GM21619 (cell line): ENCODE data around the gene TENT5C.

Experiments
- ATAC-seq: cut with Tn5 transposase; IDR thresholded peaks from one replicate; pipeline ENCODE4 v1.9.1; 2021; ENCODE audit not compliant: unreplicated experiment

The TENT5C gene

DNA sequence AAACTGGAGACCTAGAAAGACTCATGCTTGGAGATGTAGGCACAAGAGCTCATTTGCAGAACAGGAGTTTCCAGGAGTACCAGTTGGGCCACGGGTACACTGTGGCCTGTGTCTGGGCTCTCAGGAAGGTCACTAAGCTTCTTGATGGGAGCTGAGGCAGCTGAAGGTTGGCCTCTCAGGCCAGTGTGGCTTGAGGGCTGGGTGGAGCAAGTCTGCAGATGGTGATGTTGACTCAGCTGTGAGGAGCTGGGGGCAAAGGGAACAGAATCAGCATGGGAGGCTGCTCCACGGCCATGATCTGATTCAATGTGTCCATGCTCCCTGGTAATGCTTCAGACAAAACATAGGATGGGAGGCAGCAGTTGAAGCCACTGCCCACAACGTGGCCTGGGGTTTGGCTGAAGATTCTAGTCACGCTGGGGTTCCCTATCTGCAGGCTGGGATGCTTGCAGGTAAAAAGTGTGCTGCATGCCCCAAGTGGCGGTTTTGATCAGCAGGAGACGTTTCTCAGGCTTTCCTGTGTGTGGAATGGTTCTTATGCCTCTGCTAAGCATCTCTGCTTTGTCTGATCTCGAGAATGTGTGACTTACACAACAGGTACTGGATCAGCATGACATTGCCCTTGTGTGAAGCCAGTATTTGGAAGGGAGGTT, 15.4 kb upstream of the TENT5C start:
- ATAC-seq: no peak

DNA sequence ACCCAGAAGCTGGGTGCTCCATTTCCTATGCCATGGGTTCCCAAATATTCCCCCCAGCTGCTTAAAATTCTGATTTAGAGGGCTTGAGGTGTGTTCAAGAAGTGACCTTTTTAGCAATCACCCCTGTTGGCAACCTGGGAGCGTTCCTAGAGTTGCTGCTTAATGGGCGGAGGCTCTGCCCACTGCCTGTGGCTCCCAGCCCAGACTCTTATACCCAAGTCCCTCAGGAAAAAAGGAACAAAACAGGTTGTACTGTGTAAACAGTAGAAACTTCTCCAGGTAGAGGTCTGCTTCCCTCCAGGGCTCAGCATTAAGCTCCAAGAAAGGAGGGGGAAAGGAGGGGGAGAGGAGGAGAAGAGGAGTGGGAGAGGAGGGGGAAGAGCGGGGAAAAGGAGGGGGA, 14.6 kb upstream of the TENT5C start:
- no peak for ATAC-seq

DNA sequence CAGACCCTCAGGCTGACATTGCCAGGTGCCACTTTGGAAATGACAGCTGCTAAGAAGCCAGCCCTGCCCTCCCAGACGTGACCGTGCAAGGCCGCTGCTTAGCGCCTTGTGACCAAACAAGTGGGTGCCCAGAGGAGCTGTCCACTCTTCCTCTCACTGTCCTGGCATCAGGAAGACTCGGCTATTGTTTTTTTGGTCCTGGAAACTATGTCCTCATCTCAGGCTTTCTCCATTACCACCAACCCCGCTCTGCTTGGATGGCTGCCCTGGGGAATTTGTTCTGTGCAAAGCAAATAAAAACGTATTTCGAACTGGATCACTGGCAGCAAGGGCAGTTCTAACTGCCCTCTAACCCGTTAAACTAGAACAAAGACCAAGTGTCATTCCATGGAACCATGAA, 13.7 kb upstream of the TENT5C start:
- no peak for ATAC-seq

DNA sequence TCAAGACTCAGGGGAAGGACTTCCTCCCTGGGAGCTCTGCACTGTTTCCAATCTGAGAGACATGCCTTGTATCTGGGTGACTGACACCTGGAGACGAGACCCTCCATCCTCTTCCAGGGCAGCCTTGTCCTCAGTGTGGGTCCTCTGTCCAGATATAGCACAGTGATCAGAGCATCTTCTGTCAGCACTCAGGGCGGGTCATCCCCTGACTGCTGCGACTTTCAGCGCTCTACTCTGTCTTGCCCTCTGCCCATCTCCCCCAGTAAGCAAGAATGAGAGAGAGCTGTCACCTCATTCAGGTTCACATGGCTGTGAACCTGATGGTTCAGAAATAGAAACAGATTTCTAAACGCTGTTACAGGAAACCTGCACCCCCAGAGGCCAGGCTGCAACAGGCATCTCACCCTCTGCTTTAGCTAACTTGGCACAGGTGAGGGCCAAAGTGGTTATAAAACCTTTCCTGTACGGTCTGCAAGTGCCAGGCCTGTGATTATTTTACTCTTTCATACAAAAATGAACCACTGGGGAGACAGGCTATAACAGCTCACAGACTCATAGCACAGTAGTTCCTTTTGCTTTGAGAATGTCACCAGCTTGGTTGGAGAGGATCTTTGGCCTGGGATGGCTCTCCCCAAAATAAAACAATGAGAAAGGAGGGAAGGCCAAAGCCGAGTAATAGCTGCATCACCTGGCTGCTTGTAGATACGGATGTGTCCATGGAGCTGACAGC, 11.4 kb upstream of the TENT5C start:
- no peak for ATAC-seq

DNA sequence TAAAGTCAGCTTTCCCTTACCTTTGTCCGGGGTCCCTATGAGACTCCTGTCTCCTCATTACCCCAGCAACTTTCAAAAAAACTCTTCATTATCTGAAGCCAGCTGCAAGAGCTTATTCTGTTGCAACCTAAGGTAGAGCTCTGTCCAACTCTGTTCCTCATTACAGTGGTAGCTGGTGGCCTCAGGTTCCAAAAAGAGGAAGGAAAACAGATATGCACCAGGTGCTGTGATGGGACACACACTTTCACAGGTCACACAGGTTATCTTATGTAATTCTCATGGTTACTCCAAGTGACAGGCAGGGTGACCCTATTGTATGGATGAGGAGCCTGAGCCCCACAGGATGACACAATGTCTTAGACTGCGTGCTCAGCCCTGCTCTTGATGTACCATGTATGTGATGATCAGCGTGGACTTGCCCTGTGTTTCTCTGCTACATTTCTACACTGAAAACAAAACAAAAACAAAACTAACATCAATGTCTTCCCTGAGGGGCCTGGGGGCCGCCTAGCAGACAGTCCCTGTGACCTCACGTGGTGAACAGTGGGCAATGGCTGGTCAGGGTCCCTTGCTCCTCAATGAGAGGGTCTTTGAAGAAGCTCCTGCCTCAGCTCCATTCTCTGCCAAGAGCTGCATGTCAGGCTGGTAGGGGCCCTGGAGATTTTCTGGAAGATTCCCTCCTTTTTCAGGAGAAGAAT, 9.7 kb upstream of the TENT5C start:
- no peak for ATAC-seq

DNA sequence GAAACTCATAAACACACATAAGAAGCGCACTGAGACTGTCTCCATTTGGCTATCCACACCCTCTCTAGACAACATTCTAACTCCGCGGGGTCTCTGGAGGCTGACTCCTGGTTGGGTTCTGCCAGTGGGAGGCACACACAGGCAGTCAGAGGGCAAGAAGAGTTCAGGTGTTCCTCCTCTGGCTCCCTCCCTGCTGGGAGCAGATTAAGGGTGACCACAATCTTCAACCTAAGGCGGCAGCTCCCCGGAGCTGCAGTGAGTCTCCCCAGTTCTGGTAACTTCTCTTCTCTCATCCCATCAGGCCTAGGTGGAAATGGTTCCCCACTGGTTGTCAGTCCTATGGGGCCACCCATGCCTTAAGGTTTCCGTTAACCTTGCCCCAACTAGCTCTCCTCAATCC, 7.4 kb upstream of the TENT5C start:
- no peak for ATAC-seq

DNA sequence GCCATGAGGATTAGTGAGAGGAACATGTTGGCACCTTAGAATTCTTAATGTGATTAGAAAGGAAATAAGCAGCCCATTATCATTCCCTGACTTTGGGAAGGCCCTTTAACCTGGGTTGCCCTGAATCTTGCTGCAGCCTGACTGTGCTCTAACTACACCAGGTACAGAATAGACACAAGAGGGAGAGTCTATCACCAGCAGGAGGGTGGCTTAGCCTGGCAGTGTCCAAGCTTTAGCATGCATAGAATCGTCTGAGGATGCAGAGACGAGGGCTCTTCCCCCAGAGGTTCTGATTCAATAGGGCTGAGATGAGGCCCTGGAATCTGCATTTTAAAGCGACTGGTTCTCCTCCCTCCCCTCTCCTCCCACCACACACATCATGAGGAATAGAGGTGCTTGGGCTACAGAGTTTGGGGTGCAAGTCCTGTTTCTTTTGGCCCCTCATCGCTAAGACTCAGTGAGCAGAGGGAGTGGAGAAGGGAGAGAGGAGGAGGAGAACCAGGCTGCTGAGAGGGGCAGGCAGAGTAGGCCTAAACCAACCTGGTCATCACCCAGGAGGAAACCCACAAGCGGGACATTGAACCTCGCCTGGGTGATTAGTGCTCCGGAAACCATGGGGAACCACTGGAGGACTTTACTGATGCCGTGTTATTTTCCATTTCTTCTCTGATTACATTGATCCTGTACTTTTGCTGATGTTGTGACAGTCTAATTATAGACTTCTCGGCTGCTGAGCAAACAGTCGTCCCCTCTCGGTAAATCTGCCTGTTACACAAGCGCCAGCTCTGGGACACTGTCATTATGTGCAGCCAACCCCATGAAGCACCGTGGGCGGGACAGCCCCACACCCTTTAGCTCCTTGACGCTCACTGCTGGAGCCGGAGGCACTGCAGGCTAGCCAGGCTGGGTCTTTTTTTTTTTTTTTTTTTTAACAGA, 6.3 kb upstream of the TENT5C start:
- ATAC-seq: no peak

DNA sequence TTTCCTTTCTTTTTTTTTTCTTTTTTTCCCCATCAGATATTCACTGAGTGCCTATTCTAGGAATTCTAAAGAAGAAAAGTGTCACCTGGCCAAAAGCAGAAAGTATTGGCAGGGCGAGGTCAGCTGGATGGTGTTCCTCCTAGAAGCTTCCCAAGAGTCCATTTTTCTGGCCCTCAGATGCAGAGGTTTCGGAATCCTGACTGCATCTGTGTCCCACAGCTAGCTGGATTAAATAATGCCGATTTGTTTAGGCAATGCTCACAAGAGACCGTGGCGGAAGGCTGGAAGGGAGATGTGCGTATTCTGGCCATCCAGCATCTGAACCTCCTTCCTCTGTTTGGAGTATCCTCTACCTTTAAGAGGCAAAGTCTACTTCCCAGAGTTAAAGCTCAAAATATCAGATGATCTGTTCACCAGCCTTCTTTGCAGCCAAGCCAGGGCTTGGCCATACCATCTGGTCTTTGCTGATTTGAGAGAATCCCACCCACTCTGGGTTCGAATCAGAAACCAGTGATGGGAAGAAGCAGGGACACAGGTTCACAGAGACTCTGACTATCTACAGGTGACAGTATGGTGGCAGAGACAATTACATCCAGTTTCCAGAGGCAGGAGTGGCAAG, 5.4 kb upstream of the TENT5C start:
- no peak for ATAC-seq

DNA sequence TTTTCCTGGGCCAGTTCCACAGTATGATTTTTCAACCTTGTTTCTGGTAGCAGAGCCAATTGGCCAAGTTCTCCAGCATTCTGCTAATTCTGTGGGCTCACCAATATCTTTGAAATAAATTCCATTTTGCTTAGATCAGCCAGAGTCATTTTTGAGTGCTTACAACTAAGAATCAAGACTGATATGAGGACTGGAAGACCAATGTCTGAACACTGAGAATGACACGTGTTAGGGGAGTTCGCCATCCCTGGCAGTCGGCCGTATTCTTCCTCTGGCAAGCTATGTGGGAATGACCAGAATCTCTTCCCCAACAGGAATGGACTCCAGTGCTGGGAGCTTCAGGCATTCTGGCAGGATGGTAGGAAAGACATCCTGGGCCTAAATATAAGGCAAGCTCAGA, 4.9 kb upstream of the TENT5C start:
- ATAC-seq: no peak

DNA sequence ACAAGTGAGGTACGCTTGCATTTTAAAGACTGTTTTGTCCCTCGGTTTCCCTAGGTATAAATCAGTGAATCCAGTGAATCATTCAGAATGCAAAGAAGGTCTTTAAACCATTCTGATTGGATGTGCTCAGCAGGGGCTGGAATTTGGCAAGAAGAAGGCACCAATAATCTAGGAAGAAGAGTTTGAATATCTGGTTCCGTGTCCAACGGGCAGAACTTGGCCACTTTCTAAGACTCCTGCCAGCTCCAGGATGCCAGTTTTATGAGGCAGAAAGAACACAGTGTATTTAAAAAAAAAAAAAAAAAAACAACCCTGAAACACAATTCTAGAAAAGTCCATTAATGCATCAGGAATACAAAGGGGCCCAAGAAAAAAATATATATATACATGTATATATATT, 3.0 kb upstream of the TENT5C start:
- no peak for ATAC-seq

DNA sequence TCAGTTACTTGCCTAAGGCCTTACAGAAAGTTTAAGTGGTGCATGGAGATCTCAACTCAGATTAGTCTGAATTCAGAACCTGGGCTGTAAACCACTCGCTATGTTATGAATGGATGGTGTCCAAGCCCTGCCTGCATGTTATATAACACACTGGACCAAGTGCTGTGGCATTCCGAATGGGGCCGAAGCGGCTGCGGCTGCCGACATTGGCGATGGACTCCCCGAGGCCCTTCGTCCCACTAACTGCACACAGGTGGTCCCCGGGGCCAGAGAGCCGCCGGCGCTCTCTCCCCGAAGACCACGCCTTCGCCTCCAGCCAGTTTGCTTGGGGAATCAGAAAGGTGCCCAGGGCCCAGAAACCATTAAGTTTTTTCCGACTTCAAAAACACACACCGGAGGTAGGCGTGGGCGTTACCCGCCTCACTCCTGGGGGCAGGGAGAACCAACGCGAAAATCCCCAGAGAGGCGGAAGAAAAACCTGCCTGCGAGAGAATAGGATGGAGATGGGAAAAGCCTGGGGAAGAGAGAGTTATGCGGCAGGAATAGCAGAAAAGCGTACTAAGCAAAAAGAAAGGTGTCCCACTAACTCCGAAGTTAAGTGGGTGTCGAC, 579 bp upstream of the TENT5C start:
- ATAC-seq: peak; percentile 23

DNA sequence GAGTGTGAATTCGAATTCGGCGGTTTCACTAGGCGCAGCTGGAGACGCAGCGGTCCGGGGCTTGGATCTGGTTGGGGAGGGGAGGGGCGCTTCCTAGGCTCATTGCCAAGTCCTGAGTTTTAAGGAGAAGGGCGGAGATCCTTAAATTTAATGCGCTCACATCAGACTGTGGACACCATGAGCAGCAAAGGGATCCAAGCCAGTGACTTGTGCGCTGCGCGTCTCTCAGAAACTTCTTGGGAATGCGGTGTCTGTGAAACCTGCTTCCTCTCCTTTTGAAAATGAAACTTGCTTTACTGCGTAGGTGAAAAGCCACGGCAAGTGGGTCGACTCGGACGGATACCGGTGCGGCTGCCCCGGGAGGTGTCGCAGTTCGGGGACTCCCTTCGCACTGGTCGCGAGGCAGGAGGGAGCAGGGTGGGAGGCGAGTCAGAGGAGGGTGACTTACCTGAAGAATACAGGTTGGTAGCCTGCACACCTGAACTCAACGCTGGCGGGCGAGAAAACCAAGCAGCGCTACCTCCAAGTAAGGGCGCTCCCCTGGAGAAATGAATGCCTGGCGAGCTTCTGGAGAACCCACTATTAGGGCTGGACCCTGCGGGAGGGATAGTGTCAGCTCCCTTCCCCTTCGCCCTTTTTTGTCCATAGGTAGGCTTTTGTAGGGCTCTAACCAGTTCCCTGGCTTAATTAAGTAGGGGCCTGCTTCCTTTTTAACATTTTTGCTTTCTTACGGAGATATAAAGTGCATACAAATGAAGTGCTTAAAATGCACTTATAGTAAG, 992 bp downstream of the TENT5C start:
- no peak for ATAC-seq

DNA sequence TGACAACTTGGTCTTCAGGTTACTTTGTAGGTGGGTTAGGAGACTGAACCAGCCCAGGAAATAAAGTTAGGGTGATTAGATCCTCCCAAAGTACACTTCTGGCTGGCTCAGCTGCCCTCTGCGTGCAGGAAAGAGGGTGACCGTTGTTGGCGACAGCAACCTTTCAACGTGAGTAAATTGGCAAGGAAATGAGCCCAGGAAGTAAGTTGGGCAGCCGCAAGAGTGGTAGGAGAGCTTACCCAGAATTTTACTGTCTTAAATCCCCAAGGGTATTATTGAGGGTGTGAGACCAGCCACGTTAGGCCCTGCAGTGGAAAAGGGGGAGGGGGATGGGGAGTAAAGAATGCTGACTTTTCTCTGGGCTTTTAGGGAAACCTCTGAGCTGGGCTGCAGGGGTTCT, 1.6 kb downstream of the TENT5C start:
- ATAC-seq: no peak

DNA sequence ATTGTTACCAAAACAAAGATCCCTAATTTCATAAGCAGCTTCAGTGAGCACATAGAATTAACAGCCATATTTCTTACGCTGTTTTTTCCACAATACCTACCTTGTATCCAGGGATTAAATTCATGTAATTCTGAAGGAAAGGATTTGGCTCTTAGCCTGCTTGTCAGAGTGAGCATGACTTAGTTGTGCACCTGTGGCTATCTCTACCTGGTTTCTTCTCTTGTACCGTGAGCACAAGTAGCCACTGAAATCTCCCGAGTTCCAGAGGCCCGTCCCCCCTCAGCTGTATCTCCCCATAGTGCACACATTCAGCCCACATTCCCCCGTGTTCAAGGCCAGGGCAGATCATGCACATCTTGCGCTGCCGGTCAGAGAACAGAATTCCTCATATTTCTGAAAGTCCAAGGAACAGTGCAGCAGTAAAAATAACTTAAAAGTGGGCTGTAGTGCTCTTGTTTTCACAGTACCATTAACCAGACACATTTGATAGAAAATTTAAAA, 2.3 kb downstream of the TENT5C start:
- ATAC-seq: no peak

DNA sequence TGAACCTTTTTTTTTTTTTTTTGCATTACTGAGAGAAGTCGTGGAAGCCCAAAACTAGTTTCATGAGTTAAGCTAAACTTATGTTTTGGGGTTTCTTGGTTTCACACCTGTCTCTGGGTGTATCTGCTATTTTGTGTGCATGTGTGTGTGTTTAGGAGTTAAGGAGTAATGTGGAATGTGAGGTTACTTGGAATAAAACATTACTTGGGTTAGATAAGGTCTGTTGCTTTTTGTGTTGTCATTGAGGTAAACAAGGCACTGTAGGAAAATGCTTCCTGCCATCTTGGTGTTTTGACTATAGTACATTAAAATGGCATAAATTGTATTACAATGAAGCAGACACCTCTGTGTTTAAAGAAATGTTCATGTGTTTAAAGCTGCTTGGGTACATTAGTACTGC, 2.9 kb downstream of the TENT5C start:
- ATAC-seq: no peak

DNA sequence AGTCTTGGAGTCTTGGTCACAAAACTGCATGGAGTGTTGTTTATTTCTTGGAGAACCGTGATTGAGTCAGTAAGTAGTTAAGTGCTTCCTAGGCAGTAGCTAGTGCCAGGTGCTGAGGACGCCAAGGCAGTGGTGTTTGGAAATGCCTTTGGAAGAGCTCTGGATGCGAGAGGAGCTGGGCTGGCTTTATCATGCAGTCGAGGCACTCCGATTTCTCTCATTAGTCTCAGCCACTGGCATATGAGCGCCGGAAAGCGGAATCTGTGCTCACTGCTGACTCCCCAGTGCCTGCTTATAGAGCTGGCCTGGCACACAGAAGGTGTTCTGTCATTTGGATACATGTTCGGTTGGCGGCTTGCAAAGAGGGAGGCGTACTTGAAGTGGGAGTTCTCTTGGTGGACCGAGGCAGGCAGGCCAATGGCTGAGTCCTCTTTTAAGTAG, 3.6 kb downstream of the TENT5C start:
- ATAC-seq: no peak

DNA sequence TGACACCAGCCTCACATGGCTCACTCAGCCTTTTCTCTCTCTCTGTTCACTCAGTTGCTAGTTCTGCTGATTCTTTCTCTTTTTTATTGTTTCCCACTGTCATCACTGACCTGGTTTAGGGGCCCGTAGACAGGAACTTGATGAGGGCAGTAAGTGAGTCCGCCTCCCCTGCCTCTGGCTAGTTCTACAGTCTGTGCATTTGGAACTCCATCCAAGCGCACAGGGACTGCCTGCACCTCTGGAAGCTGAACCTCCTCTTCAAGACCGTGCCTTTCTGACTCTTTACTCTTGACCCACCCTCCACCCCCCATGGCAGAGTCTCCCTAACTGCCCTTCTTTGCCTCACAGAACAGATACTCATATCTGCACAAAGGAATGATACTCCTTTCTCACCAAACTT, 4.2 kb downstream of the TENT5C start:
- ATAC-seq: no peak

DNA sequence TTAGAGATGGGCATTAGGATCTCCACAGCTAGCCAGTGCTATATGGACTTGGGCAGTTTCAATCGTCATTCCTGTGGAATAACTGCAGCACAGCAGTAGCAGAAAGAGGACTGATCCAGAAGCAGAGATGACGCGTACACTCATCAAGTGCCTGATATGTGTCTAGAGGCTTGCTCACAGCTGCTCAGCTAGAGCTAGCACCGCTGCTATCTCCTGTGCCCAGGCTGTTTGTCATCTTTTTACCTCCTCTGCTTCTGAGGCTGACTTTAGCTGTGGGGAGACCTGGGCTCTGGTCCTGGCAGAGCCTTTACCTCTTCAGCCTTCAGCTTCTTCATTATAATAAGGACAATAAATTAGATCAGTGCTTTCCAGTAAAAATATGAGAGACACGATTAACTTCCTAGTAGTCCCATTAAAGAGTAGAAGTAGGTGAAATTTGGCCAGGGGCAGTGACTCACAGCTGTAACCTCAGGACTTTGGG, 5.3 kb downstream of the TENT5C start:
- ATAC-seq: no peak

DNA sequence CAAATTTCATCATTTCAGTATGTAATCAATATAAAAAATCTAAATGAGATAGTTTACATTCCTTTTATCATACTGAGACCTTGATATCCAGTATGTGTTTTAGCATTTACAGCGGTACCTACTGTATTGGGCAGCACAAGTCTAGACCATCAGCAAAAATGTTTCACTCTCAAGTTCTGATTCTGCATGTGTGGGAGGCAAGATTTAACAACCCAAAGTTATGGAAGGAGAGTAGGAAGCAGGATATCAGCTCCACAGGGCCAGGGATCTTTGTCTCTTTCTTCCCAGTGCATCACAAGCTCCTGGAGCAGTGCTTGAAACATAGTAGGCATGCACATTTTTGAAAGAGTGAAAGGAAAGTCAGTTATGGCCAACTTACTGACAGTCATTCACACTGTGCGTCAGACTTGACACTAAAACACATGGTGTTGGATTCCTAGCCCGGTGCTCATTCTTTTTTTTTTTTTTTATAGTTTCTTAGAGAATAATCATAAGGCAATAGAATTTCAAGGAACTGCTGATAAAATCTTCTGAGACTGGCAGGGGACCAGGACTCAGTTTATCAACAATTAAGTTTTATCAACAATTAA, 6.1 kb downstream of the TENT5C start:
- ATAC-seq: no peak
